Activated CD4-positive, alpha-beta T cell treated with anti-CD3 and anti-CD28 coated beads, Interleukin-2, amount 50 U/mL, for 4 hours (primary cell): ENCODE data around the gene MBD3L2.
"Not testable (repeated sequence)": the region's sequence is repeated elsewhere in the genome, so short reads cannot be mapped to it uniquely, and the experiment has no call there.

Source experiments
- DNase-seq, 2 experiments: peaks; one replicate each; pipeline ENCODE4 v3.0.0-alpha.2; 2020

MBD3L2 gene

GRCh38 chr19:7049021-7049420 lies at the start of gene MBD3L2:
Gene MBD3L2, plus strand, starts transcription at chr19:7049321. Its CDS starts 53 bp downstream, at chr19:7049374.
- not testable (repeated sequence) for DNase-seq

- no peak for DNase-seq
These were observed 49.2 kb upstream of the MBD3L2 start for GRCh38 chr19:6999933-7000332.

DNA sequence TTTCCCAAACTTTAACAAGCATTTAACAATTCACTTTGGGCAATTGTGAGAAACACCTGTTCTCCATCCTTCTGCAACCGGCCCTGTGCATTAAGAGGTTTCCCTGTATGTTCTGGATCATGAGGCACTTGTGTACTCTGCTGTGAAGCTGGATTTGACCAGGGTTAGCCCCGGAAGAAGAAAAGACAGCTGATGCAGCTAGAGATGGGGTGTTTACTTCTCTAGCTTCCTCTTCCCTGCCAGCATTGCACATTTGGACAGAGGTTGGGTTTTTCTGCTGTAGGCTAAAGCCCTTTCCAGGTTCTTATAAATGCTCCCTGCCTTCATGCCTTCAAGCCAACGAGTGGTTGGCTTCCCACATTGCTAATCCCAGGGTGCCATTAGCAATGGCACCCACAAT lies 48.8 kb upstream of the MBD3L2 start:
- DNase-seq = no peak

DNA sequence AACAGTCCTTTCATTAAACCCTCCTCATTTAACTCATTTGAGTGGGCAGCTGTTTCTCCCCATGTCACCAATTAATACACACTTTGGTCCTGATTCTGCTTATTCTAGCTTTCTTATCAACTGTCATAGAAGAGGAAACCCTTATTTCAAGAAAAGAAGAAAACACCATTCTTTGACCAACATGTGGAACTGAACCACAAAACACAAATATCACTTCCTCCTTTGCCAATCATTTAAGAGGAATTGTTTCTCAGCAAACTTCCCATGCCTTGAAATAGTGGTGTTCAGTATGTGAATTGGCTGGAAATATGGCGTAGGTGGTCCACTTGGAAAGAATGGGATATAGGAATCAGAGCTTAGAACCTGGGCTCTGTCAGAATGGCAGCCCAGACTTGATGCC lies 48.3 kb upstream of the MBD3L2 start:
- DNase-seq = no peak

- DNase-seq = no peak
These were observed 44.7 kb upstream of the MBD3L2 start for GRCh38 chr19:7004313-7004931.

DNA sequence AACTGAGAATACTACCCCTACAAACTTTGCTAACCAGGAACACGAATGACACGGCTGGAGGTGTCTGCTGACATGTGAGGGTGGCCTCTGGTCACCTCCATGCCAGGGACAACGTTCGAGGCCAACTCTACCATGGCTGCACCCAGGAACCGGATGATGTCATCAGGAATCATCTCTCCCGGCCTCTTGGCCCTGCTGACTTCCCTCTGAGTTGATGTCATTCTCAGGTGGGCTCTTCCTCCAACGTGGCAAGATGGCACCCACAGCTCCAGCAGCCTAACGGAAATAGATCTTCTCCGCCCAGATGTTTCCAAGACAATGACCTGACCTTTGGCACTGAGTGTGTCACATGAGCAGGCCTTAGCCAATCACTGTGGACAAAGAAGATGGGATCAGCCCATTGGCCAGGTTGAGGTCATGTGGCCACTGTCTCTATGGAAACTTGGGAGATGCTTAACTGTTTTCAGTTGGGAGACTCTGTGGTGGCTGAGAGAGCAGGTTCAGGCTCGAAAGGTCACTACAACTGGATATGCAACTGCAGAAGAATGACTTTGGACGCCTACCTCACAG lies 42.9 kb upstream of the MBD3L2 start:
- no peak for DNase-seq

GRCh38 chr19:7007859-7008258 lies 41.3 kb upstream of the MBD3L2 start:
- DNase-seq = no peak

DNA sequence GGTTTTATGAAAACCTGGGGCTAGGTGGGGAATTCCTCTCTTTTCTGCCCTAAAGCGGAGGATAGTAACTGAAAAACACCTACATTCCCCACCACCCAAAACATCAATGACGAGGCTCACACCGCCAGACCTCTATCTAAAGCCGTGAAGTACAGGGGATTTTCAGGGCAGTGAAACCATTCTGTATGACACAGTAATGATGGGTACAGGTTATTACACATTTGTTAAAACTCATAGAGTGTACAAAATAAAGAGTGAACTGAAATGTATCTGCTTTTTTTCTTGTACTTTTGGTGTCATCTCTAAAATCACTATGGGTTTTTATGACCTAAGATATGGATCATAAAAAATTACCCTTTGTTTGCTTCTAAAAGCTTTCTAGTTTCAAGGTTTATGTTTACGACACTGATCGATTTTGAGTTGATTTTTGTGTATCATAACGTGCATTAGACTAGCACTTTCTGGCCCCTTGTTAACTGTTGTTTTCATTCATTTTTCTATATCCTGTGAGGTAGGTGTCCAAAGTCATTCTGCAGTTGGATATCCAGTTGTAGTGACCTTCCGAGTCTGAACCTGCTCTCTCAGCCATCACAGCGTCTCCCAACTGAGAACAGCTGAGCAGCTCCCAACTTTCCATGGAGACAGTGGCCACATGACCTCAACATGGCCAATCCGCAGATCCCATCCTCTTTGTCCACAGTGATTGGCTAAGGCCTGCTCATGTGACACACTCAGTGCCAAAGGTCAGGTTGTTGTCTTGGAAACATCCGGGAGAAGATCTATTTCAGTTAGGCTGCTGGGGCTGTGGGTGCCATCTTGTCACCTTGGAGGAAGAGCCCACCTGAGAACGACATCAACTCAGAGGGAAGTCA lies 38.2 kb upstream of the MBD3L2 start:
- DNase-seq = no peak

DNA sequence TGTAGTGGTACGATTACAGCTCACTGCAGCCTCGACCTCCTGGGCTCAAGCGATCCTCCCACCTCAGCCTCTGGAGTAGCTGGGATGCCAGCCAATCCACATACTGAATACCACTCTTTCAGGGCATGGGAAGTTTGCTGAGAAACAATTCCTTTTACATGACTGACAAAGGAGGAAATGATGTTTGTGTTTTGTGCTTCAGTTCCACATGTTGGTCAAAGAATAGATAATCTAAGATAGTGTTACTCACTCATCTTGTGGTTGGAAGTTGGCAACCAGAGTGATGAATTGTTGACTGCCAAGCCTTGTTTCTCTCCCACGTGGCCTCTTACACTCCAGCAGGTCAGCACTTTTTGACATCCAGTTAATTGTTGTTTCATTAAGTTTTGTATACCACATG lies 35.4 kb upstream of the MBD3L2 start:
- no peak for DNase-seq

DNA sequence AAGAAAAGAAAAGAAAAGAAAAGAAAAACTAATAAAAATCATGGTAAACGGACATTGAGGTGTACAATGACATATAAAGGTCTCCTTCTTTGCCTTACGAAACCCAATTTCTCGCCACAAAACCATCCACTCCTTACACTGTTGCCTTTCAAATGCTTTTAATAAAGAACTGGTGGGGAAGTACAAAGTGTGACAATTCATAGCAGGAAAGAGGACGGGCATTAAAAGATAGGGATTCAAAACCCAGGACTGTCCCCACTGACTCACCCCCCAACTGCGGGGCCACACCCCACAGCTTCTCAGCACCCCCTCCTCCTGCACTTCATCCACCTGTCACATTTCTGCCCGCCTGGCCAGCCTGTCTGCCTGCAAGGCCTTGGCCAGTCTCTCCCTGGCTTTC lies 30.3 kb upstream of the MBD3L2 start:
- DNase-seq = no peak

DNA sequence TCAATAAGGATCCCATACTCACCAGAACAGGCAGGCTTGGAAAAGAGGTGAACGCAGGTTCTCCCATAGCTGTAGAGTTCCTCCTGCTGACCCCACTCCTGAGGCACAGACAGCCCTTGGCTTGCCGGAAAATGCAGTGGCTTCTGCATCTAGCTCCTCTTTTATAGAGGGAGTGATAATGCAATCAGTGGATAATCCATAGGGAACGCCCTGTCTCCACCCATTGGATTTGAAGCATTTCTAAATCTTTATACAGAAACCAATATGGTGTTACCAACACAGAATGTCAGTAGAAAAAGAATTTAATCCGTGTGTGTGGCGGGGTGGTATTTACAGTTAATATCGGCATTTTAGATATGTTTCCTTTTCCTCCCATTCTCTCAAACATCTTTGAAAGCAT lies 27.8 kb upstream of the MBD3L2 start, which contains the start of gene MBD3L2B:
TSS of gene MBD3L2B (minus strand) at position 101 of the 400 bp plus-strand sequence. CDS start at position 67, 34 bp downstream.
- DNase-seq = not testable (repeated sequence)

- not testable (repeated sequence) for DNase-seq
These were observed 20.3 kb upstream of the MBD3L2 start for GRCh38 chr19:7028790-7029189.

GRCh38 chr19:7030278-7030677 lies 18.8 kb upstream of the MBD3L2 start, which contains the start of gene MBD3L5:
Gene MBD3L5, plus strand, starts transcription at chr19:7030578. Its CDS starts 34 bp downstream, at chr19:7030612.
- not testable (repeated sequence) for DNase-seq

DNA sequence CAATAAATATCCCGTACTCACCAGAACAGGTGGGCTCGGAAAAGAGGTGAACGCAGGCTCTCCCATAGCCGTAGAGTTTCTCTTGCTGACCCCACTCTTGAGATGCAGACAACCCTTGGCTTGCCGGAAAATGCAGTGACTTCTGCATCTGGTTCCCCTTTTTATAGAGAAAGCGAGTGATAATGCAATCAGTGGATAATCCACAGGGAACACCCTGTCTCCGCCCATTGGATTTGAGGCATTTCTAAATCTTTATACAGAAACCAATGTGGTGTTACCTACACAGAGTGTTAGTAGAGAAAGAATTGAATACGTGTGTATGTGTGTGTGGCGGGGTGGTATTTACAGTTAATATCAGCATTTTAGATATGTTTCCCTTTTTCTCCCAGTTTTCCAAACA lies 9.0 kb upstream of the MBD3L2 start, which contains the start of gene MBD3L4:
TSS of gene MBD3L4 (minus strand) at position 101 of the 400 bp plus-strand sequence. CDS start at position 66, 35 bp downstream.
- not testable (repeated sequence) for DNase-seq

- not testable (repeated sequence) for DNase-seq
These were observed 7.6 kb upstream of the MBD3L2 start for GRCh38 chr19:7041563-7041962.

DNA sequence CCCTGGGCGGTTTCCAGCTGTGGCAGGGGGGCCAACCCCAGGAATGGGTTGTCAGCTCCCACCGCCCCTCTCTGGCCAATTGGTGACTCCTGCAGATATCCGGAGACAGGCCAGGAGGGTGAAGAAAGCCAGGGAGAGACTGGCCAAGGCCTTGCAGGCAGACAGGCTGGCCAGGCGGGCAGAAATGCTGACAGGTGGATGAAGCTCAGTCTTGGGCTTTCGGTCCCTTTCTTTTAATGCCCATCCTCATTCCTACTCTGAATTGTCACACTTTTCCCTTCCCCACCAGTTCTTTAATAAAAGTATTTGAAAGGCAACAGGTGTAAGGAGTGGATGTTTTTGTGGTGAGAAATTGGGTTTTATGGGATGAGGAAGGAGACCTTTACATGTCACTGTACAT lies 2.3 kb downstream of the MBD3L2 start:
- DNase-seq = not testable (repeated sequence)

GRCh38 chr19:7052896-7053295 lies 3.8 kb downstream of the MBD3L2 start:
- DNase-seq = not testable (repeated sequence)

DNA sequence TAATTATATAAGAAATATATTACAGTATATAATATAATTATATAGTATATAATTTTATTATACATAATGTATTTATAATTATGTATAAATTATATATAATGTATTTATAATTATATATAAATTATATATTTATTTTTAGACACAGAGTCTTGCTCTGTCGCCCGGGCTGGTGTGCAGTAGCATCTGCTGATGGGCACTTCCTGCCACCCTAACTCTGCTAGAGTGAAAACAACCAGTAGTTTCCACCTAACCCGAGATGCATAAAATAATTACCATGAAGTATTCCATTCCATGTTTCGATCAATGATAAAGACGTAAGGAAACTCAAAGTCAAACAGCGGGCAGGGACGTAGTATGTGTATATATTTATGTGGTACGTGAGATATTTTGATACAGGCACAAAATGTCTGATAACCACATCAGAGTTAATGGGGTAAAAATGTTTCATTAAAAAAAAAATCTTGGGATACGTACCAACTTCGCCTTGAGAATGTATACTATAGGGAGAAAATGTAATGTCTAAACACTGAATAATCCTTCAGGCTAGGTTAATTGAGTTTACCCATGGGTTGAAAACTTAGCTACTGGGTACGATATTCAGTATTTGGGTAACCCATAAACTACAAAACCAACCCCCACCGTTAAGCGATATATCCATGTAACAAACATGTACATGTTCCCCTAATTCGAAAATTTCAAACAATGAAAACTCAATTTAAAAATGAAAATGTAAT lies 5.7 kb downstream of the MBD3L2 start:
- DNase-seq = not testable (repeated sequence)

DNA sequence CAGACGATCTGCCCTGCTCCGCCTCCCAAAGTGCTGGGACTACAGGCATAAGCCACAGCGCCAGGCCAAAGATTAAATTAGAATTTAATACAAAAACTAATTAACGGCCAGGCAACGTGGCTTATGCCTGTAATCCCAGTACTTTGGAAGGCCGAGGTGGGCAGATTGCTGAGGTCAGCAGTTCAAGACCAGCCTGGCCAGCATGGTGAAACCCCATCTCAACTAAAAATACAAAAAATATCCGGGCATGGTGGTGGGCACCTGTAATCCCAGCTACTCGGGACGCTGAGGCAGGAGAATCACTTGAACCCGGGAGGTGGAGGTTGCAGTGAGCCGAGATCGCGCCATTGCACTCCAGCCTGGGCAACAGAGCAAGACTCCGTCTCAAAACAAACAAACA lies 6.6 kb downstream of the MBD3L2 start:
- not testable (repeated sequence) for DNase-seq

DNA sequence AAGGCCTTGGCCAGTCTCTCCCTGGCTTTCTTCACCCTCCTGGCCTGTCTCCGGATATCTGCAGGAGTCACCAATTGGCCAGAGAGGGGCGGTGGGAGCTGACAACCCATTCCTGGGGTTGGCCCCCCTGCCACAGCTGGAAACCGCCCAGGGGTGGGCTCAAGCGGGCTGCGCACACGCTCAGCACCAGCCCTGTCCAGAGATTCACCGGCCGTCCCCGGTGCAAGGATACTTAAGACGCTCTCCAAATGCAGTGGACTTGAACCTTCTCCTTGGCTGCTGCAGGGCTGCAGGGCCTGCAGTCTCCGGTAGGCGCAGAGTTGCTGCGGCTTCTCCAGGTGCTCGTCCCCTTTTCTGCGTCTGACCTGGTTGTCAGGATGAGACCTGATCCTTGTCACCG lies 7.2 kb downstream of the MBD3L2 start:
- not testable (repeated sequence) for DNase-seq

- DNase-seq = not testable (repeated sequence)
These were observed 9.5 kb downstream of the MBD3L2 start, which contains the start of gene MBD3L3 for GRCh38 chr19:7058576-7058975. Gene MBD3L3, minus strand, starts transcription at chr19:7058676. Its CDS starts 71 bp downstream, at chr19:7058605.

DNA sequence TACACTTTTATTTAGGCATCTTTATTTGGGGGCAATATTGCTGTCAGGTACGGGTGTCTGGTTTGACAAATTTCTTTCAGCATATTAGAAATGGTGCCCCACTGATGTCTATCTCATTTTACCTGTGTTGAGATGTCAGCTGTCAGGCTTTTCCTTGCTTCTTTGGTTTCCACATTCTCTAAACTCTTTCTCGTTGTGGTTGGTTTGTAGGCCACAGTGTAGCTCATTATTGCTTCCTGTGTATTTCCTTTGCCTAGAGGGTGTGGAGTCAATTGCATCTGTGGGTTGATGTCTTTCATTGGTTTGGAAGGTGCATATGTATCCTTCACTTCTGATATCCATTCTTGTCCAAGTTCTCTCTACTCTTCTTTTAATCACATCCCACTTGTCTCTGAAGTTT lies 10.9 kb downstream of the MBD3L2 start:
- DNase-seq = not testable (repeated sequence)

DNA sequence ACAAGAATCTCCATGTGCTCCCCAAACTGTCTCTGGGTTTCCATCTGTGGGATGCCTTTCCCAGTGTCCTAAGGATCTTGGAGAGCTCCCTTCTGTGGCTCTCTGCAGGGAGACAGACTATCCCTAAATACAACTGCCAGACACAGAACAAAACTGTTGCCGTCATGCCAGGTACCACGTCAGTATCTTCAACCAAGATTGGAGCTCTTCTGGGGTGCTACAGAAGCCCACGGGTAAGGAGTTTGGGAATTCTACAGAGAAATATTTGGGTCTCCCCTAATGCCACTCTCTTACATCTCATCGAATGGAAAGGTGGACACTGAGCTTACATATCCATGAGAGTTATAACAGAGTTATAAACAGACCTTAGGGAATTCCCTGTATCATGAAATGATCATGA lies 14.2 kb downstream of the MBD3L2 start:
- no peak for DNase-seq
